ENCODE results near the gene PDGFB.

PDGFB gene

DNA sequence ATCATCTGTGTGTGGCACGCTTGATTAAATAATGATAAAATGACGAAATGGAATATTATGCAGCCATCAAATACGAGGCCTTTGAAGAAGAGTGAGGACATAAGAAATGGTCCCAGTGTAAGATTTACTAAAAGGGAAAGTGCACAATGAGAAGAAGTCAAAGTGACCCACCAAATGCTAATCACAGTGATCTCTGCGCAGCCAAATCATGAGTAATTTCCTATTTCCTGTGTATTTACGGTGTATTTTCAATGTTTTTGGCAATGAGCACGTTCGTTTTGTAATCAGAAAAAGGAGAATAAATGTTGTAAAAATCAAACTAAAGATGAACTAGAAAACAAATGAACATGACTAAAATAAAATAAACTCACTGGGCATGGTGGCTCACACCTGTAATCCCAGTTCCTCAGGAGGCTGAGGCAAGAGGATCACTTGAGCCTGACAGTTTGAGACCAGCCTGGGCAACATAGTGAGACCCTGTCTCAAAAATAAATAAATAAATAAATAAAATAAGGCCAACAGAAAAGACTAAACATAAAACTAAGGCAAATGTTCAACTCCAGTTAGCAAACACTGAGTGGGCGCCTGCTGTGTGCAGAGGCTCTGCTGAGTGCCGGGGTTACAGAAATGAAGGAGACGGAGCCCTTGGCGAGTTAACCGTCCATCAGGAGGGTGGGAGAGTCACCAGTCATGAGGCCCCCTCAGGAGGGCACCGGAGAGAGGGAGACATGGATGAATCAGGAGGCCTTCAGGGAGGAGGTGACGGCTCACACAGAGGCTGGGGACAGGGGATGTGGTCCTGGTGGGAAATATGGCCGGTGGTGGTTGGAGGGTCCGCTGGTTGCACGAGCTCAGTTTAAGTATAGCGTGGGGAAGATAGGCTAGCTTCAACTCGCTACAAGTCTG, 66.3 kb downstream of the PDGFB start:
- peaks cover 0 to 4% of the 10 kb centered on the region in 2 donors for H3K27me3 ChIP-seq
- H3K4me3 ChIP-seq: no peak overlapping the region
- peaks cover 0 to 8% (median 4%) of the 10 kb centered on the region in 3 donors for H3K9me3 ChIP-seq
- TF ChIP-seq, protein P1, sequence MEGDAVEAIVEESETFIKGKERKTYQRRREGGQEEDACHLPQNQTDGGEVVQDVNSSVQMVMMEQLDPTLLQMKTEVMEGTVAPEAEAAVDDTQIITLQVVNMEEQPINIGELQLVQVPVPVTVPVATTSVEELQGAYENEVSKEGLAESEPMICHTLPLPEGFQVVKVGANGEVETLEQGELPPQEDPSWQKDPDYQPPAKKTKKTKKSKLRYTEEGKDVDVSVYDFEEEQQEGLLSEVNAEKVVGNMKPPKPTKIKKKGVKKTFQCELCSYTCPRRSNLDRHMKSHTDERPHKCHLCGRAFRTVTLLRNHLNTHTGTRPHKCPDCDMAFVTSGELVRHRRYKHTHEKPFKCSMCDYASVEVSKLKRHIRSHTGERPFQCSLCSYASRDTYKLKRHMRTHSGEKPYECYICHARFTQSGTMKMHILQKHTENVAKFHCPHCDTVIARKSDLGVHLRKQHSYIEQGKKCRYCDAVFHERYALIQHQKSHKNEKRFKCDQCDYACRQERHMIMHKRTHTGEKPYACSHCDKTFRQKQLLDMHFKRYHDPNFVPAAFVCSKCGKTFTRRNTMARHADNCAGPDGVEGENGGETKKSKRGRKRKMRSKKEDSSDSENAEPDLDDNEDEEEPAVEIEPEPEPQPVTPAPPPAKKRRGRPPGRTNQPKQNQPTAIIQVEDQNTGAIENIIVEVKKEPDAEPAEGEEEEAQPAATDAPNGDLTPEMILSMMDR (IDR thresholded peaks at IDR 0.05): no peak
- intact Hi-C loops (cut with DNase I; ENCODE audit: low total_unique reads): loop anchor here (10.0 kb wide), 1 partner anchor 336 kb away; no protein-coding TSS in a partner anchor
- H3K36me3 ChIP-seq: no peaks in the 10 kb centered on the region
- peaks cover 10 to 34% (median 33%) of the 10 kb centered on the region in 4 donors for H3K4me1 ChIP-seq
- peak in 1 of 2 donors; percentile 42 for DNase-seq
- H3K27ac ChIP-seq: peak overlapping the region in 1 of 2 donors; percentile 63

DNA sequence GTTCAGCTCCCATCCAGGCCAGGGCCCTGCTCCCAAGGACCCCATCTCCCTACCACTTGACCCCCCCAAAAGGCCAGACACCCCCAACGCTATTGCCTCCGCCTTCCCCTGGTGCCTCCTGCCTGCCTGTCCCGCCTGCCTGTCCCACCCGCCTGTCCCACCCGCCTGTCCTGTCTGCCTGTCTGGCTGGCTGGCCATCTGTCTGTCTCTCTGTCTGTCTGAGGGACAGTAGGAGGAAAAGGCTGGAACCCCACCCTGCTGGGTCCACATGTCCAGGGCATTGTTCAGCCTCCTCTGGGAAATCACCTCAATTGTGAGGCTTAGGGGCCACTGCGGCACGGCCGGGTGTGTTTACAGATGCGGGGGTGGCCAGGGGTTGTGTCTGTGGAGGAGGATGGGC, 67.0 kb downstream of the PDGFB start:
- H3K27ac ChIP-seq: peak overlapping the region in 1 of 2 donors; percentile 63
- peak in 1 of 2 donors; percentile 61 for DNase-seq
- peaks cover 0 to 4% of the 10 kb centered on the region in 2 donors for H3K27me3 ChIP-seq
- H3K36me3 ChIP-seq: no peaks in the 10 kb centered on the region
- peaks cover 0 to 8% (median 4%) of the 10 kb centered on the region in 3 donors for H3K9me3 ChIP-seq
- peaks cover 10 to 36% (median 34%) of the 10 kb centered on the region in 4 donors for H3K4me1 ChIP-seq
- TF ChIP-seq, protein P1 (IDR thresholded peaks at IDR 0.05): no peak
- H3K4me3 ChIP-seq: no peak overlapping the region
- intact Hi-C loops (cut with DNase I; ENCODE audit: low total_unique reads): loop anchor here (10.0 kb wide), 1 partner anchor 337 kb away; no protein-coding TSS in a partner anchor

DNA sequence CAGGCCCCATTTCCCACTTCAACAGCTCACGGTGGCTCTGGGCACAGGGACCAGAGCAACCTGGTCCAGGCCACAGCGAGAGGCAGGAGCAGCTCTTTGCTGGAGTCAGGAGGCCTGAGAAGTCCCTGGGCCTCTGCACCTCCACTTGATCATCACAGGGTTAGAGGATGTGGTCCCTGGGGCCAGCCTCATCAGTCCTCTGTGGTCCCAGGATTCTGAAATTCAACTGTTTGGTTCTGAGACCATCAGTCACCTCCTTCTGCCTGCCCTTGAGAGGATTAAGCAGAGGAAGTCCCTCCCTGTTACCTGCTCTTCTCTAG, 67.4 kb downstream of the PDGFB start:
- H3K36me3 ChIP-seq: no peaks in the 10 kb centered on the region
- H3K27ac ChIP-seq: peak overlapping the region in 1 of 2 donors; percentile 63
- H3K4me3 ChIP-seq: no peak overlapping the region
- no peak for DNase-seq
- TF ChIP-seq, protein P1 (IDR thresholded peaks at IDR 0.05): no peak
- H3K27me3 ChIP-seq: peaks cover 0 to 3% of the 10 kb centered on the region in 2 donors
- peaks cover 0 to 8% (median 4%) of the 10 kb centered on the region in 3 donors for H3K9me3 ChIP-seq
- H3K4me1 ChIP-seq: peaks cover 10 to 36% (median 34%) of the 10 kb centered on the region in 4 donors
- intact Hi-C loops (cut with DNase I; ENCODE audit: low total_unique reads): loop anchor here (10.0 kb wide), 1 partner anchor 337 kb away; no protein-coding TSS in a partner anchor

DNA sequence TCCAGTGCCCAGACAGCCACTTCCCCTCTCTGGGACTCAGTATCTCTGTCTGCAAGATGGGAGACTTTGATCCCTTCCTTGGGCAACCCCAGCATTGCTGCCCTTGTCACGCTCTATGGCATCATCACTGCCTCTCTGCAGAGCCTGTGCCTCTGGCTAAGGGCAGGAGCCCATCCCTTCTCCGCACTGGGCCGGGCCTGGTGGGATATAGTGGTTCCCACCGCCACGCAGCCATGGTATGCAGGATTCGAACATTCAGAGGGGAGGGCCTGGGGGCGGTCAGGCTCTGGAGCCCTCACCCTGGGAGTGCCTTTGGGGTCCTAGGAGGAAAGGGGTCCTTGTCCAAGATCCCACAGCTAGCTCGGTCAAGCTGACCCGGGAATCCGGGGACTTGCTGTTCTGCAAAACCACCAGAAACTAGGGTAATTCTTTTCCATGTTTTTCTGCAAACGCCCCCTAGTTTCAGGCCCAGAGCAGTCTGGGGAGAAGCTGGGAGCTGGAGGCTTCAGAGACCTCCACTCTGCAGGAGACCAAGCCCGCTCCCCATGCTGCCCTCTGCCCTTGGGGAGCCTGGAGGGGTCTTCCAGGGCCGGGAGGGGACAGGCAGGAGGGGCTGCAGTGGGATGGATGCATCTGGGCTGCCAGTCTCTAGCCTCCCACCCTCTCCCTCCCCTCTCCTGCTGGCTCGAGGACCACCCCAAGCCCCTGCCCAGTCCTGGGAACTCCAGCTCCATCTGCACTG, 67.9 kb downstream of the PDGFB start:
- H3K27ac ChIP-seq: peak overlapping the region; percentile 39 to 63
- TF ChIP-seq, protein P1 (IDR thresholded peaks at IDR 0.05): no peak
- H3K9me3 ChIP-seq: peaks cover 0 to 5% (median 4%) of the 10 kb centered on the region in 3 donors
- H3K36me3 ChIP-seq: no peaks in the 10 kb centered on the region
- H3K4me3 ChIP-seq: no peak overlapping the region
- peak in 1 of 2 donors; percentile 62 for DNase-seq
- no peaks in the 10 kb centered on the region for H3K27me3 ChIP-seq
- peaks cover 10 to 36% (median 34%) of the 10 kb centered on the region in 4 donors for H3K4me1 ChIP-seq
- intact Hi-C loops (cut with DNase I; ENCODE audit: low total_unique reads): loop anchor here (10.0 kb wide), 1 partner anchor 338 kb away; no protein-coding TSS in a partner anchor

DNA sequence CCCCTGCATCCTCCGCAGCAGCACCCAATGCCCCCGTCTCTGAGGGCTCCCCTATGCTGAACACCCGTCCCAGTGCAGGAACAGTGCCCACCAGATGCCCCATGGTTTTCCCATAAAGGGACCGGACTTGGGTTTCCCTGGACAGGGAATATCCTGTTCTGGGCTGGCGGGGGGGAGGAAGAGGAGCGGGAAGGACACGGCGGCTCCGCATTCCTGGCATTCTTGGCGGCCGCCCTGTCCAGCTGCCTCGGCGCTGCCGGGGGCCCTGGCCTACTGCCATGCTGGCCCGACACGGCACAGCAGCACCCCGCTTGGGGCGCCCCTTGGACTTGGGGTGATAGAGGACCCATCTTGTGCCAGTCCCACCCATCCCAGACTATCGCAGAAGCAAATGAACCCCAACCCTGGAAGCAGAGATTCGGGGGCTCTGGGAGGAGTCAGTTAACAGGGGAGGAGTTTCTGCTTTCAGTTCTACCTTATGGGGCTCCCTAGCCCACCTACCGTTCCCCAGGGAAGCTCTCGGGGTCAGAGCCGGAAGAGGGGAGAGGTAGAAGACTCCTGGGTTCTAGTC, 68.6 kb downstream of the PDGFB start:
- peak; percentile 53 to 75 for DNase-seq
- TF ChIP-seq, protein P1 (IDR thresholded peaks at IDR 0.05): no peak
- H3K4me3 ChIP-seq: peak overlapping the region in 1 of 2 donors; percentile 17
- peaks cover 10 to 39% (median 35%) of the 10 kb centered on the region in 4 donors for H3K4me1 ChIP-seq
- H3K9me3 ChIP-seq: no peaks in the 10 kb centered on the region
- no peaks in the 10 kb centered on the region for H3K36me3 ChIP-seq
- no peaks in the 10 kb centered on the region for H3K27me3 ChIP-seq
- H3K27ac ChIP-seq: peak overlapping the region; percentile 39 to 63
- intact Hi-C loops (cut with DNase I; ENCODE audit: low total_unique reads): loop anchor here (10.0 kb wide), 1 partner anchor 339 kb away; no protein-coding TSS in a partner anchor

Data from tibial artery (tissue), 4 donors.